NCI-H146 treated with DMSO at 0.1 percent for 48 hours (cell line): Measurements from ENCODE around the gene PIF1.
"Not testable (repeated sequence)": the region's sequence is repeated elsewhere in the genome, so short reads cannot be mapped to it uniquely, and the experiment has no call there.

ENCODE experiments used
- DNase-seq: peaks from one replicate; lab custom pipeline; 2025; ENCODE audit not compliant: unreplicated experiment; lab: John Stamatoyannopoulos, UW

The PIF1 gene

DNA sequence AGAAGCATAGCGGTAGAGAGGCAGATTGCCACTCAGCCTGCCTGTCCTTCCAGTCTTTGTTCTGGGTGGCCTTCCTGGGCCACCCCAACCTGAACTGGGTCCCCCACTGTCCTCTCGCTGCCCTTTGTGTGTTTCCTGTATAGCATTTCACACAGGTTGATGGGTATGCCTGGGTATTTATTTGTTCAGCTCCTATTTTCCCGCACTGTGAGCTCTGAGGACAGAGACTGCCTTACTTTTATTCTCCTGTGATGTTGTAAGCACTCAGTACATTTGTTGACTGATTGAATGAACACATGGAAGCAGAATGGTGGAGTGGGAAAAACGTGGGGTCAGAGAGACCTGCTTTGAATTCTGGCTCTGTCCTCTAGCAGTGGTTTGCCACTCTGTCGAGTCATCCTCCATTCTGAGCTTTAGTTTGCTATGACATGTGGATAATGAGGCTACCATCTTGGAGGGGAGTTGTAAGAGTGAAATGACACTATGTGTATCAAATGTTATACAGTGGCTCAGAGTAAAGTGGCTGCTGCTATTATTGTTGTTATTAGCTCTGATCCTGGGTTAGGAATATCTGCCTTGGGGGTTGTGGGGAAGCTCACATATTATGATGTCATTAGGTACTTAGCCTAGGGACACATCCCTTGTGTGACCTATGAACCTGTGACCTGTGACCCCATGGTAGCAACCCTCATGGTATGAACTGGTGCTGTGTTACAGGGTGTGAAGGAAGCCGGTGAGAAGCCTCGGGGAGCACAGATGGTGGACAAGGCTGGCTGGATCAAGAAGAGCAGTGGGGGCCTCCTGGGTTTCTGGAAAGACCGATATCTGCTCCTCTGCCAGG lies 22.6 kb upstream of the PIF1 start:
- no peak for DNase-seq

DNA sequence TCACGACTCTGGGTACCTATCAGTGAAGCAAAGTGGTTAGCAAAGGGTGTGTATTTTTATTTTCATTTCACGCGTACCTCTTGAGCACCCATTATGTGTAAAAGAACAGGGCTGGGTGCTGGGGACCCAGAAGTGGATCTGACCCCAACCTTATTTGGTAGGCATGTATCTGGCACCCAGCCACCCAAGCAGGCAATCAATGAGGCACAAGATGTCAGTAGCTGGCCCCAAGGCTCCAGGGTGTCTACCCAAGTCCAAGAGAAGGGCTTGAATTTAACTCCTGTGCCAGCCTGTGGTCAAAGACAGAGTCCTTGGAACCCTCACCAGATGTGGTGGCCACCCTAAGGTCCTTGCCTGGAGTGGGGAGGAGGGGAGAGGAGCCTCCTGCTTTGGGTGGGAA lies 22.0 kb upstream of the PIF1 start:
- no peak for DNase-seq

DNA sequence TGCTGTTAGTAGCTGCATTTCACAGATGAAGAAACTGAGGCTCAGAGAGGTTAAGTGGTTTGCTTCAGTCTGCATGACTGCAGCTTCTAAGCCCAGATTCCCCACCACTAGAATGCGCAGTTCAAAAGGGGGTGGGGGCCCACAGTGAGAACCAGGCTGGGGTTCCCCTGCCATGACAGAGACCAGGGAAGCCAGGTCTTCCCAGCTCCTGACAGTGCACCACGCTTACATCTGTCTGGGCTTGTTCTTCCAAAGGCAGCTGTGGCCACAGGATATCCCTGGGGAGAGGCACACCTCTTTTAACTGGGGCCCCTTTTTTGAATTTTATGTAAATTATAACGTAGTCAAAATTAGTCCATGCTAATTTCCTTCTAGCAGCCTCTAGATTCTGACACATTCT lies 21.6 kb upstream of the PIF1 start:
- DNase-seq = no peak

DNA sequence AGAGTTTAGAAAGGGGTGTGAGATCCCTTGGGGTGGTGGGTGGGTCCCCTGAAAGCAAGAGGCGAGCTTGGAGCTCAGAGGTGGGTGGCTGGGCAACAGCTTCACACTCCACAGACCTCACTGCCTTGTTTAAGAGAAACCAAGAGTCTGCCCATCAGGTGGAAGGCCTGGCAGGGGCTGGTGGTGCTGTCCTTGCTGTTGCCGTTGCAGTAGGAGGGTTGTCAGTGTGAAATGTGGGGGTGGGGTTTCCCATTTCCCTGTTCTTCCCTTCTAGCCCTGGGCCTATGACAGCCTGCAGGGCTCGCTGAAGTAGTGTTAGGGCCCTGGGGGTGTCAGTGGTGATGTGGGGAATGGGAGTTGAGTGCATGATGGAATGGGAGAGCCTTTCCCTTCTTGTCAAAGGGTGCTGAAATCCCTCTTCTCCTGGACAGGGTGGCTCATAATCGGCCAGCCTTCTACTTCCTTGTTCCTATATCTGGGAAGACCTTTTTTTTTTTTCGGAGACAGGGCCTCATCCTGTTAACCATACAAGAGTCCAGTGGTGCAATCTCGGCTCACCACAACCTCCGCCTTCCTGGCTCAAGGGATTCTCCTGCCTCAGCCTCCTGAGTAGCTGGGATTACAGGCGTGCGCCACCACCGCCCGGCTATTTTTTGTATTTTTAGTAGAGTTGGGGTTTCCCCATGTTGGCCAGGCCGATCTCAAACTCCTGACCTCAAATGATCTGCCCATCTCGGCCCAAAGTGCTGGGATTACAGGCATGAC lies 20.6 kb upstream of the PIF1 start:
- no peak for DNase-seq

DNA sequence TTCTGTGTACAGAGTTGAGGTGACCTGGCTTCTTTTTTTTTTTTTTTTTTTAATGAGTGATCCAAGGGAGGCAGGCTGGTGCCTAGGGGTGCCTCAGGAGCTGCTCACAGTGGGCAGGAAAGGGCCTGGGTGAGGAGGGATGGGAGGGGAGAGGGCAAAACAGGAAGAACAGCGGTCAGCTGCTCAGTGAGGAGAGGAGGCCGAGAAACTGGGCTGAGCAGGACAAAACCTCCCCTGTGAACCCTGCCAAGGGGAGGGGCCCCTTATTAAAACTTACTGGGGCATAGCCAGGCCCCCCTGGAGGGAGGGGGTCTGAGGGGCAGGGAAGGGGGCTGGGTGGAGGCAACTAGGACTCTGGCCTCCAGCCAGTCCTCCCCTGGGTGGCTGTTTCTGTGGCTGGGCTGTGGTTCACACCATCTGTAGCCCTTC lies 19.8 kb upstream of the PIF1 start:
- no peak for DNase-seq

DNA sequence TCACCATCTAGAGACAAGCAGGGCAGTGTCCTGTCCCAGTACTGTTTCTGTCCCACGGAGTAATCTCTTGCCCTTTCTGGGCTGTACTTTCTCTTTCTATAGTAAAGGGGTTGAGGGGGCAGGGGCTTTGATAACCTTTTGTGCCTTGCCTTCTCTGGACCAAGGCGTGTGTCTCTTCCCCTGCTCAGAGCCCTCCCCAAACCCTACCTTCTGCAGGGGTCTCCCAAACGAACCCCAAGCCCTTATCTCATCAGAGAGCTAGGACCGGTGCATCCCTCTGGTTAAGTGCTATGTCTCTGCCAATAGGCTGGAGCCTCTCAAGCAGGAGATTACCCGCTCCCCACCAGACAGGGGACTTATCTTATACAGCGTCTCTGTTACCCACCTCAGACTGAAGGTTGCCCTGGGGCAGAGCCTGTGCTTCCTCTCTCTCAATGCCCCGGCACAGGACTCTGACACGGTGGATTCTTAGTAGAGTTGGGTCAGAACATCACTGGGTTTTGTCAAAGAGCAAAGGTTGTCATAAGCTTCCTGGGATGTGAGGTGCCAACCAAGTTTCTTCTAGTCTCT lies 19.2 kb upstream of the PIF1 start:
- no peak for DNase-seq

DNA sequence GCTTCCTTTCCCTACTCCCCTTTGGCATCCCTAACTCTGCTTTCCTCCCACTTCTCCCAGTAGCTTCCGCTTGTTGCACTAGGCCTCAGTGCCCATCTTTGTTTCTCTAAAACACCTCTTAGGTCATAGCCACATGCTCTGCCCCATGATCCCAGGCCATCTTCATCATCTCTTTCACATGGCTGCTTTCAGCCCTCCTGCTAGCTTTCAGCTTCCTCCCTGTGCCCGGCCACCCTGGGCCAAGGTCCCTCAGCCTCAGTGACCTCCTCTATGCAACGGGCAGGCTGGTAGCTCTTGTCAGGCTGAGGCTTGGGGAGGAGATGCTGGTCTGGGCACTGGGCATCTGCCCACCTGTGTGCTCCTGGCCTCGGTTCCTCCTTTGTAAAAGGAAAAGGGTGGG lies 18.5 kb upstream of the PIF1 start:
- DNase-seq = no peak

DNA sequence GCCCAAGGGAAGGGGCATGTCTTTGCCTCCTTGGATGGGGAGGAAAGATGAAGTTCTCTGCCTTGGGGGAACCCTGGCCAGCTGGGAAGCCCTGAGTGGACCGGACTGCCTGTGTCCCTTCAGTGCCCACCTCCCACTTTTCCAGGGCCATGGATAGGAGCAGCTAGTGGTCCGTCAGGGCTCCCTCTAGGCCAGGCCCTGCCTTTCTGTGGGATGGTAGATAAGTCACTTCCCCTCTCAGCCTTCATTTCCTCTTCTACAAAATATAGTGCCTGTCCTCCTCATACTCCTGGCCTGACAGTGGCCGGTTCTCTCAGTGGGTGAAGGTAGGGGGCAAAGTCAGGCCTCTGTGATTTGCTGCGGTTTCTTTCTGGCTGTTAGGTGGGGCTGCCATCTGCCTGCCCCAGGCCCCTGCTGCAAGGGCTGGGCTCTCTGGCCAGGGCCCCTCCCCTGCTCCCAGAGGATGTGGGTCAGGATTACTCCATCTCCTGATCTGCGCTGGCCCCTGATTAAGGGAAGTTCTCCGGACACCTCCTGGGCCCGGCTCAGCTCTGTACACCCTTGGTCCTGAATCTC lies 17.6 kb upstream of the PIF1 start:
- no peak for DNase-seq

DNA sequence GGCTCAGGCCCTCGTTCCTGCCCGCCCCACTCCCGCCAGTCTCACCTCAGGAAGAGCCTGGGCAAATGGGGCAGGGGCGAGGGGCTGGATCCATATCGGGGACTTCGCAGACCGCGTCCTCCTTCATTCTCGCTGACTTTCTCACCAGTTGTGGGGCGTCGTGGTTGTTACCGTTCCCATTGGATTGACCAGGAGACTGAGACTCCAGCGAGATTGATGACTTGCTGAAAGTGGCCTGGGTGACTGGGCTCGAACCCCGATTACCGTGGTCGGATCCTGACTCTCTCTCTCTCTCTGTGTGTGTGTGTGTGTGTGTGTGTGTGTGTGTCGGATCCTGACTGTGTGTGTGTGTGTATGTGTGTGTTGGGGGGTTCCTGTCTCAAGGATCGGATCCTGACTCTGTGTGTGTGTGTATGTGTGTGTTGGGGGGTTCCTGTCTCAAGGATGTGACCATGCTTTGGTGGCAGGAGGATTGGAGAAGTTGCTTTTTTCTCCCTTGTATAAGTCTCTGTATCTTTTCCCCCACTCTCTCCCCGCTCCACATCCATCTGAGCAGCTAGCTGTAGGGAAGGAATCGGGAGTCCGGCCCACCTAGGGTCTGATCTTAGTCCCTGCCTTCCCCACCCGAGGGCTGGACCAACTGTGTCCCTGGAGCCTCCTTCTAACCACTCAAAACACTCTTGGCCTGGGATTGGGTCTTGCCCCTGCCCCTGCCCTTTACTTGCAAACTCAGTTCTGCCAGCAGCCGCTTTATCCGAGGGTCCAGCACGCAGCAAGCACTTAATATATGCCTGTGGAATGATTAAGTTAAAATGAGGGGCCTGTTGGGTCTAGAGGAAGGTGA lies 16.9 kb upstream of the PIF1 start:
- DNase-seq = no peak

DNA sequence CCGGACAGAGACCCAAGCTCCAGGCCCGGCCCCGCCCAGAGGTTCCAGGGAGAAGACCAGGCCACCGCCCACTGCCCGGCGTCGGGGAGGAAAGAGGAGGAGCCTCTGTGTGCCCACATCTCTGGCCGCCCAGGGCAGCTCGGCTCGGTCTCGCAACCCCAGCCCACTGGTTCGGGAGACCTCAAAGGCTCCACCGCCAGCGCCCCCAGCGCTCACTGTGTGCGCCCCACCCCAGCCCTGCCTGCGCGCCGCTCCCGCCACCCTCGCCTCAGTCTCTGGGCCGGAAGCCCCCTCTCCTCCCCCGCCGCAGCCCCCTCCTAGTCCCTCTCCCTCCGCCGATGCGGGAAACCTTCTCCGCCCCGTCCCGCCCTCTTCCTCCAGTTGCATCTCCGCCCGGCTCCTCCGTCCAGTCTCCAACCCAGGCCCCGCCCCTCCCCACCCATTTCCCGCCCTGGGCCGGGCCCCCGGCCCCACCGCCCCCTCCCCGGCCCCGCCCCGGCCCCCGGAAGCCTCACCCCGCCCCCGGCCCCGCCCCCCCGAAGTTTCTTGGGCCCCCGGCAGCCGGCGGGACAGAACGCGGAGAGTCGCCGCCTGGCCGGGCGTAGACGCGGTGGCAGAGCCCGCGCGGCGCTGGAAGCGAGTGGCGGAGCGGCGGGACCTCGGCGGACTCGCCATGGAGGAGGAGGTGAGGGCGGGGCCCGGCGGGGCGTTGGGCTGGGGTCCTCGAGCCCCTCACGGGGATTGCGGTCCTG lies 16.1 kb upstream of the PIF1 start, which contains the start of gene PLEKHO2:
Gene PLEKHO2 (plus strand): TSS at position 572 of the 752 bp plus-strand sequence. CDS start 102 bp downstream, at position 674.
- DNase-seq = peak; percentile 82

DNA sequence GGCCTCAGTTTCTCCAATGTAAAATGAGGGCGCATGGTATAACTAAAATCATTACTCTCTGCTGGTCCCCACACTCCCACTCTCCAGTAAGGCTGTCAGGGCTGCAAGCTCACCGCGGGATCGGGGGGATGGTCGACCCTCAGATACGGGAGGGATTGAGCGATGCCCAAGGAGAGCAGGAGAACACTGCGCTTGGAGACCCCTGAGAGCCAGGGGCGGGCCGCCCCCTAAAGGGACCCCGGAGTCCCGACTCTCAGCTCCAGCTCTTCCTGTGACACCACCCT lies 15.6 kb upstream of the PIF1 start:
- no peak for DNase-seq

DNA sequence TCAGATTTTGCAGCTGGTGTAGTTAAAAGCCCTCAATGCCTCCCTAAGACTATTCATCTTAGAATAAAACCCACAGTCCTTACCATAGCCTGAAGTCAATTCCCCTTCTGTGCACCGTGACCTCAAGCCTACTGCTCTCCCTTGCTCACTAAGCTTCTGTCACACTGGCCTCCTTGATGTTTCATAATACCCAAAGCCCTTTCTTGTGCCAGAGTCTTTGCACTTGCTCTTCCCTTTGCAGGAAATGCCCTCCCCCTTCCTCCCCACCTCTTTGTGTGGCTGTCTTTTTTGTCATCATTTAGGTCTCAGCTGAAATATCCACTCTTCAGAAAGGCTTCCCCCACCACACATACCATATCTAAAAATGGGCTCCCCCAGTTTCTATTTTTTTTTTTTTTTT lies 12.1 kb upstream of the PIF1 start:
- DNase-seq = no peak

DNA sequence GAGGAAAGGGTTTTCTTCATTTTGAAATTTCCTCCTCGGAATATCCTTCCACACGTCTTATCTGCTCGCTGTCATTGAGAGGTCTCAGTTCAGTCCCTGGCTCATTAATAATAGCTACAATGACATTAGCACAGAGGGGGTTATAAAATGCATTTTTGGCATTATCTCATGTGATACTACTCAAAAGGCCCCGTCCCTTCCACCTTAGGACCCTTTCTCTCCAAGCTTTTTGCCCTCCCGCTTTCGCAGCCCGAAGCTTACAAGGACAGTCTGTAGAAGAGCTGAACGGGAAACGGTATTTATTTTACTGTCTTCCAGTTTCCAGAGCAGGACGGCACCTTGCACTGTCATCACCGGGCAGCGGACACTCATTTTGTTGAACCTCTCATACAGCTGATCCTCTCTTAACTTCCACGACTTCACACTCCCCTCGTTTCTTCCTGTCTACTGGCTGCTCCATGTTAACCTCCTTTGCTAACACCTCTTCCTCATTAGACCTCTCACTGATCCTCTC lies 10.6 kb upstream of the PIF1 start:
- no peak for DNase-seq

DNA sequence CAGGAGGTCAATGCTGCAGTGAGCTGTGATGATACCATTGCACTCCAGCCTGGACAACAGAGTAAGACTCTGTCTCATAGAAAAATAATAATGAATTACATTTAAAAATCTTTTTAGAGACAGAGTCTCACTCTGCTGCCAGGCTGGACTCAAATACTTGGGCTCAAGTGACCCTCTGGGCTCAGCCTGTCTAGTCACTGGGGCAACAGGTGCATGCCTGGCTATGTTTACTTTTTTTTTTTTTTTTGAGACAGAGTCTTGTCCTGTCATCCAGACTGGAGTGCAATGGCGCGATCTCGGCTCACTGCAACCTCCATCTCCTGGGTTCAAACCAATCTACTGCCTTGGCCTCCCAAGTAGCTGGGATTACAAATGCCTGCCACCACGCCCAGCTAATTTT lies 8.2 kb upstream of the PIF1 start:
- DNase-seq = no peak

DNA sequence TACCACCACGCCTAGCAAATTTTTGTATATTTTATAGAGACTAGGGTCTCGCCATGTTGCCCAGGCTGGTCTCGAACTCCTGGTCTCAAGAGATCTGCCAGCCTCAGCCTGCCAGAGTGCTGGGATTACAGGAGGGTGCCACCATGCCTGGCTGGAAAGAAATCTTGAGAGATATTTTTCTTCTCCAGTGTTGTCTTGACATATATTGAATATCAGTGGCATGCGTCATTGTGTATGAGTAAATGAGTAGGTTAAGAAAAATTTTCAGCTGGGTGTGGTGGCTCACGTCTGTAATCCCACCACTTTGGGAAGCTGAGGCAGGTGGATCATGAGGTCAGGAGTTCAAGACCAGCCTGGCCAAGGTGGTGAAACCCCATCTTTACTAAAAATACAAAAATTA lies 3.5 kb upstream of the PIF1 start:
- DNase-seq = no peak

DNA sequence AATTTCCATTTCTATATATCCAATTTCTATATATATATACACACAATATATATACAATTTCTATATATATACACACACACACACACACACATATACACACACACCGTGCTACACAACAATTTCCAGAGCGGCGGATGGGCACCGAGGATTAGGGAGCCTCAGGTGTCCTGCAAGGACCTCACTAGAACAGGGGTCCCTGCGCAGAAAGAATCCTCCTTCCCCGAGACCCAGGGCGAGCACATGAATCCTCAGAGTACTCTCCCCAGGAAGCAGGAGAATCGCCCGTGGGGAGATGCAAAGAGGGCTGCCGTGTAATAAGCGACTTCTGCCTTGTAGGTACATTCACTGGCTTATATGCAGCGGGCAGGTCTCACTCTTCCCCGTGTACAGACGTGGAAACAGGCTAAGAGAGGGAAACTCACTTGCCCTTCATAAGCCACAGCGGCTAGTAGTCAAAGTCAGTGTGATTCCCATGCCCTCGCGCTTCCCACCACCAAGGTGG lies 467 bp downstream of the PIF1 start:
- no peak for DNase-seq

DNA sequence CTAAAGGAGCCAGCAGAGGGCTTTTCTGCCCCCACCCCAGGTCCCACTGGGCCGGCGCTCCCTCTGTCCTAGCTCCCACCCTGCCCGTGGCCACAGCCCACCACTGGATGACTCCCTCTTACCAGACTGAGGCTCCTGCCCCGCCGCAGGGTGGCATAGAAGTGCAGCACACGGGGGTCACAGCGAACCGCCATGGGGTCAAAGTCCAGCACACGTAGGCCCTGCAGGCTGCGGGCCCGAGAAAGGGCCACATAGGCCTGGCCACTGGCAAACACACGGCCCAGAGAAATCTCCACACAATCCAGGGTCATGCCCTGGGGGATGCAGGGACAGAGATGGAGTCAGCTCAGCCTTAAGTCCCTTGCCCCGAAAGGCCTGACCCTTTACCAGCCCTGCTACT lies 9.0 kb downstream of the PIF1 start:
- DNase-seq = no peak

DNA sequence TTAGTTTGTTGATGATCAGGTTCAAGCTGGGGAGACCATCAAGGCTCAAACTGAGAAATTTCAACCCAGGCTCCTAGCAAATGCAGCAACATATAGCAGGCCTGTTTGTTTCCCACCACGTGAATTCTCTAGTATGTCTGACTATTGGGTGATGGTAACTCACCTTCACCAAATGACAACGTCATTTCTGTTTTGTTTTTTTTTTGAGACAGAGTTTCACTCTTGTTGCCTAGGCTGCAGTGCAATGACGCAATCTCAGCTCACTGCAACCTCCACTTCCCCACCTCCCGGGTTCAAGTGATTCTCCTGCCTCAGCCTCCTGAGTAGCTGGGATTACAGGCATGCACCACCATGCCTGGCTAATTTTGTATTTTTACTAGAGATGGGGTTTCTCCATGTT lies 10.5 kb downstream of the PIF1 start:
- not testable (repeated sequence) for DNase-seq

DNA sequence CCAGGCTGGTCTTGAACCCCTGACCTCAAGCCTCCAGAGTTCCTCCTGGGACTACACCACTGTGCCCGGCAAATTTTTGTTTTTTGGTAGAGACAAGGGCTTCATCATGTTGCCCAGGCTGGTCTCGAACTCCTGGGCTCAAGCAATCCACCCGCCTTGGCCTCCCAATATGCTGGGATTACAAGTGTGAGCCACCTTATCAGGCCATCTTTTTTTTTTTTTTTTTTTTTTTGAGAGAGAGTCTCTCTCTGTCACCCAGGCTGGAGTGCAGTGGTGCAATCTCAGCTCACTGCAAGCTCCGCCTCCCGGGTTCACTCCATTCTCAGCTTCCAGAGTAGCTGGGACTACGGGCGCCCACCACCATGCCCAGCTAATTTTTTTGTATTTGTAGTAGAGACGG lies 11.2 kb downstream of the PIF1 start:
- DNase-seq = not testable (repeated sequence)

DNA sequence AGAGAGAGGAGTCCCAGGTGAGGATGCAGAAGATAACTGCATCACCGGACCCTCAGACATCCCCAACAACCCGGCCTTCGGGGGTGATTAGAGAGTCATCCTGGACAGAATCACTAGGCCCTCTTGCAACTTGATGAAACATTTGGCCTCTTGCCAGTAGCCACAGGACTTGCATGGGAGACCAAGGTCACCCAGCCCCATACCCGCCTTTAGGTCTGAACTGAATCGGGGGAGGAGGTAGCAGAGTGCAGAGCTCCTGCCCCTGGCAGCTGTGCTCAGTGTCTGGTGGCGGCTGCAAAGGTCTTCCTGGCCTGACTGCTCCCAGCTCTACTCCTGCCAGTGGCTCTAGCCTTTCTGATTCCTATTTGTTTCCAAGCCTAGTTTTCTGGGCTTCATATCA lies 12.4 kb downstream of the PIF1 start:
- no peak for DNase-seq
